VCaP (cell line): ENCODE measurements around the gene TRMT10B.

Experiments
- H3K27ac ChIP-seq: fragments of 450-650 bp; 2 replicates; pipeline ENCODE4 v1.5.1; 2017
- TF ChIP-seq, protein P1 (sequence below): fragments of 450-650 bp; conservative IDR thresholded peaks from 2 replicates; pipeline ENCODE4 v1.5.1; 2017; ENCODE audit warnings: mild to moderate bottlenecking, moderate library complexity

Gene TRMT10B

GRCh38 chr9:37827483-37828165 is 74.0 kb downstream of the TRMT10B start:
- H3K27ac ChIP-seq, result no peak overlapping the region
- TF ChIP-seq, protein P1, sequence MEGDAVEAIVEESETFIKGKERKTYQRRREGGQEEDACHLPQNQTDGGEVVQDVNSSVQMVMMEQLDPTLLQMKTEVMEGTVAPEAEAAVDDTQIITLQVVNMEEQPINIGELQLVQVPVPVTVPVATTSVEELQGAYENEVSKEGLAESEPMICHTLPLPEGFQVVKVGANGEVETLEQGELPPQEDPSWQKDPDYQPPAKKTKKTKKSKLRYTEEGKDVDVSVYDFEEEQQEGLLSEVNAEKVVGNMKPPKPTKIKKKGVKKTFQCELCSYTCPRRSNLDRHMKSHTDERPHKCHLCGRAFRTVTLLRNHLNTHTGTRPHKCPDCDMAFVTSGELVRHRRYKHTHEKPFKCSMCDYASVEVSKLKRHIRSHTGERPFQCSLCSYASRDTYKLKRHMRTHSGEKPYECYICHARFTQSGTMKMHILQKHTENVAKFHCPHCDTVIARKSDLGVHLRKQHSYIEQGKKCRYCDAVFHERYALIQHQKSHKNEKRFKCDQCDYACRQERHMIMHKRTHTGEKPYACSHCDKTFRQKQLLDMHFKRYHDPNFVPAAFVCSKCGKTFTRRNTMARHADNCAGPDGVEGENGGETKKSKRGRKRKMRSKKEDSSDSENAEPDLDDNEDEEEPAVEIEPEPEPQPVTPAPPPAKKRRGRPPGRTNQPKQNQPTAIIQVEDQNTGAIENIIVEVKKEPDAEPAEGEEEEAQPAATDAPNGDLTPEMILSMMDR, result no peak
